ENCODE measurements around the gene JAKMIP1. TPM values are rescaled to one million over a fixed set of nuclear protein-coding genes. Genes with fewer than 3 reads are reported as not detected.

The JAKMIP1 gene
- total and polyA plus RNA-seq, 4 donors, result 0.08 to 0.46 (median 0.22) TPM

DNA sequence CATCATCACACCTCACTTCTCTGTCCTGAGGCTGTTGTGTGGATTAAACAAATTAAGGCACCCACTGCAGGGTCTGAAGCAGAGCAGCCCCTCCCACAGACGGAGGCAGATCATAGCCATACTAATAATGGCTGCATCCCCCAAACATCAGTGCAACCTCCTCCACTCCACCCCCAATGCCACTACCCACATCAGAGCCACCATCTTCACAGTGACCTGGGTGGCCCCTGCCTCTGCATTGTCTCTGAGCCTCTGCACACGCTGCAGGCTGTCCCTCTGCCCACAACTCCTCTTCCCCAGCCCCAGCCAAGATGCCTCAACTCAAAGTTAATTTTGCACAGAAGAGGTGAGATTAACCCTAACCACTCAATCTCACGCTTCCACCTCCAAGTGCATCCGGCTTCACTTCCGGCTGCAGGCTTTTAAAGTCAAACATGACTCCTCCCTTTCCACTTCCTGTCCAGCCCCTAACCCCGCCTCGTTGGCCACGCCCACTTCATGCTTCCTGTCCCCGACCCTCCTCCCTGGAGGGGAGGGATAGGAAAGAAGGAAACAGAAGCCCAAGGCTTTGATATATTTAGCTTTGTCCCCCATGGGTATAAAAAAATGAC, 22.7 kb downstream of the JAKMIP1 start:
- ATAC-seq (ENCODE audit: insufficient read depth, low FRiP score) (no peak), DNase-seq (no peak)
- H3K9me3 ChIP-seq (ENCODE audit: control insufficient read depth in 4 of 4, insufficient read depth in 3 of 4, low read length in 3 of 4), result peaks cover 0 to 12% (median 0%) of the 10 kb centered on the region in 4 donors
- no peaks in the 10 kb centered on the region for H3K27me3 ChIP-seq (ENCODE audit: control insufficient read depth in 3 of 3, insufficient read depth in 3 of 3, low read length in 2 of 3)
- TF ChIP-seq, protein P1, sequence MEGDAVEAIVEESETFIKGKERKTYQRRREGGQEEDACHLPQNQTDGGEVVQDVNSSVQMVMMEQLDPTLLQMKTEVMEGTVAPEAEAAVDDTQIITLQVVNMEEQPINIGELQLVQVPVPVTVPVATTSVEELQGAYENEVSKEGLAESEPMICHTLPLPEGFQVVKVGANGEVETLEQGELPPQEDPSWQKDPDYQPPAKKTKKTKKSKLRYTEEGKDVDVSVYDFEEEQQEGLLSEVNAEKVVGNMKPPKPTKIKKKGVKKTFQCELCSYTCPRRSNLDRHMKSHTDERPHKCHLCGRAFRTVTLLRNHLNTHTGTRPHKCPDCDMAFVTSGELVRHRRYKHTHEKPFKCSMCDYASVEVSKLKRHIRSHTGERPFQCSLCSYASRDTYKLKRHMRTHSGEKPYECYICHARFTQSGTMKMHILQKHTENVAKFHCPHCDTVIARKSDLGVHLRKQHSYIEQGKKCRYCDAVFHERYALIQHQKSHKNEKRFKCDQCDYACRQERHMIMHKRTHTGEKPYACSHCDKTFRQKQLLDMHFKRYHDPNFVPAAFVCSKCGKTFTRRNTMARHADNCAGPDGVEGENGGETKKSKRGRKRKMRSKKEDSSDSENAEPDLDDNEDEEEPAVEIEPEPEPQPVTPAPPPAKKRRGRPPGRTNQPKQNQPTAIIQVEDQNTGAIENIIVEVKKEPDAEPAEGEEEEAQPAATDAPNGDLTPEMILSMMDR (IDR thresholded peaks at IDR 0.05; ENCODE audit: control extremely low read depth, extremely low read depth), result no peak
- H3K36me3 ChIP-seq (ENCODE audit: control insufficient read depth in 4 of 4, insufficient read depth in 4 of 4, low read length in 4 of 4), result no peaks in the 10 kb centered on the region
- H3K4me1 ChIP-seq (ENCODE audit: control insufficient read depth in 5 of 5, insufficient read depth in 5 of 5, low read length in 5 of 5), result no peaks in the 10 kb centered on the region
- 36 to 44% methylated on average over 9 of the region's 9 CpGs for WGBS, 2 donors
- H3K9ac ChIP-seq (ENCODE audit: insufficient read depth in 1 of 2, low read length in 2 of 2), result no peak overlapping the region
- H3K27ac ChIP-seq (ENCODE audit: low read depth in 1 of 2, low read length in 1 of 2), result no peak overlapping the region
- no peak overlapping the region for H3K4me3 ChIP-seq

DNA sequence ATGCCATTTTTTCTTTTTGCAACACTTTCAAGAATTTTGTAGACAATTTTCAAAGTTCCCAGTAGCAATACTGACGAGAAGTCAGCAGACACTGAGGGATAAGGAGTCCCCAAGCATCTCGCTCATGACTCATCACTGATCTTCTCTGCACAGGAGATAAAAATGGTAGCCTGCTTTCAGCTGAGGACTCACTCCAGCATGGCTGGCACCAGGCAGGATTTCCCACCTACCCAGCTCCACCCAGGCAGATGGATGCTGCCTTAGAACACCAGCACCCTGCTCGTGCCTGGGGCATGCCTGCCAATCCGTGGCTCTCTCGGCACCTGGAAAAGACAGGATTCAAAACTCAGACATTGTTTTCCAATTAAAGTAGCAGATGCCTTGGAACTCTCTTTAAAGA, 24.9 kb downstream of the JAKMIP1 start:
- TF ChIP-seq, protein P1 (IDR thresholded peaks at IDR 0.05; ENCODE audit: control extremely low read depth, extremely low read depth), result no peak
- Histone ChIP-seq H3K36me3 (ENCODE audit: control insufficient read depth in 4 of 4, insufficient read depth in 4 of 4, low read length in 4 of 4) (no peaks in the 10 kb centered on the region), H3K4me3 (no peak overlapping the region), H3K27ac (ENCODE audit: low read depth in 1 of 2, low read length in 1 of 2) (no peak overlapping the region), H3K9me3 (ENCODE audit: control insufficient read depth in 4 of 4, insufficient read depth in 3 of 4, low read length in 3 of 4) (peaks cover 0 to 5% (median 0%) of the 10 kb centered on the region in 4 donors), H3K4me1 (ENCODE audit: control insufficient read depth in 5 of 5, insufficient read depth in 5 of 5, low read length in 5 of 5) (no peaks in the 10 kb centered on the region), H3K9ac (ENCODE audit: insufficient read depth in 1 of 2, low read length in 2 of 2) (no peak overlapping the region), H3K27me3 (ENCODE audit: control insufficient read depth in 3 of 3, insufficient read depth in 3 of 3, low read length in 2 of 3) (no peaks in the 10 kb centered on the region)
- DNase-seq (no peak), ATAC-seq (ENCODE audit: insufficient read depth, low FRiP score) (no peak)
- WGBS, 2 donors, result 86 to 91% methylated on average over 5 of the region's 5 CpGs

DNA sequence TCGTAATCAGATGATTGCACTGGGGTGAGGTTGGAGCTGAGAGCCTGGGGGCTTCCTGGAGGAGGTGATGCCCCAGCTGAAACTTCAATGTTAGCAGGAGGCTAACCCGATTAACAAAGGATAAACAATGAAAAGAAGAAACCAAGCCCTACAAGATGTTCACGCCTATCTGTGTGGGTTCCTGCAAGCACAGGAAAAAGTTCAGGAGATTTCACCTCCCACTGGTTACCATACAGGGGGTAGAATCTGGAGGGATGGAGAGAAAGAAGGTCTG, 27.5 kb downstream of the JAKMIP1 start:
- DNase-seq (no peak), ATAC-seq (ENCODE audit: insufficient read depth, low FRiP score) (no peak)
- TF ChIP-seq, protein P1 (IDR thresholded peaks at IDR 0.05; ENCODE audit: control extremely low read depth, extremely low read depth), result no peak
- no peaks in the 10 kb centered on the region for H3K4me1 ChIP-seq (ENCODE audit: control insufficient read depth in 5 of 5, insufficient read depth in 5 of 5, low read length in 5 of 5)
- no peaks in the 10 kb centered on the region for H3K36me3 ChIP-seq (ENCODE audit: control insufficient read depth in 4 of 4, insufficient read depth in 4 of 4, low read length in 4 of 4)
- peaks cover 0 to 2% (median 0%) of the 10 kb centered on the region in 4 donors for H3K9me3 ChIP-seq (ENCODE audit: control insufficient read depth in 4 of 4, insufficient read depth in 3 of 4, low read length in 3 of 4)
- H3K4me3 ChIP-seq, result no peak overlapping the region
- WGBS, 2 donors, result 56 to 75% methylated on average over 3 of the region's 3 CpGs
- H3K27me3 ChIP-seq (ENCODE audit: control insufficient read depth in 3 of 3, insufficient read depth in 3 of 3, low read length in 2 of 3), result no peaks in the 10 kb centered on the region
- H3K27ac ChIP-seq (ENCODE audit: low read depth in 1 of 2, low read length in 1 of 2), result no peak overlapping the region
- no peak overlapping the region for H3K9ac ChIP-seq (ENCODE audit: insufficient read depth in 1 of 2, low read length in 2 of 2)
